Measurements from ENCODE around the gene HEATR9.

Gene HEATR9

DNA sequence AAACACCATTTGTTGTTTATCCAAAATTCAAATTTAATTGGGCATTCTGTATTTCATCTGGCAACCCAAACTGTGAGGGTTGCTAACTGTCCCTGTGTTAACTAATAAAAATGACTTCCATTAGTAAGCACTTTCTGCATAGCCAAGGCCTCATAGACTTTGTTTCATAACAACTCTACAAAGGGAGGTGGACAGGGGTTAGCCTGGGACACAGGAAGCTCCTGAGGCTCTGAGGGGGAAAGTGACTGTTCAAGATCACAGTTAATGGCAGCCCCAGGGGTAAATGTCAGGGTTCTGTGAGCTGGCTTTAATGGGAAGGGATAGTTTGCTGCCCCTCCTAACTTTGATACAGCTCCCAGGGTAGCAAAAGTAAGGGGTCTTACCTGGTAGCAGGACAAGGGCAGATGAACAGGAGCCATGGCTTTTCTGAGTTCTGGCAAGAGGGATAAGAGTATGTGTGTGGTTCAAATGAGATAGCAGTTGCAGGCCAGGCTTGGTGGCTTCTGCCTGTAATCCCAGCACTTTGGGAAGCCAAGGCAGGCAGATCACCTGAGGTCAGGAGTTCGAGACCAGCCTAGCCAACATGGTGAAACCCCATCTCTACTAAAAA lies 2.2 kb downstream of the HEATR9 start:
- DNase-seq (ENCODE audit: low read depth in 2 of 2), result no peak

DNA sequence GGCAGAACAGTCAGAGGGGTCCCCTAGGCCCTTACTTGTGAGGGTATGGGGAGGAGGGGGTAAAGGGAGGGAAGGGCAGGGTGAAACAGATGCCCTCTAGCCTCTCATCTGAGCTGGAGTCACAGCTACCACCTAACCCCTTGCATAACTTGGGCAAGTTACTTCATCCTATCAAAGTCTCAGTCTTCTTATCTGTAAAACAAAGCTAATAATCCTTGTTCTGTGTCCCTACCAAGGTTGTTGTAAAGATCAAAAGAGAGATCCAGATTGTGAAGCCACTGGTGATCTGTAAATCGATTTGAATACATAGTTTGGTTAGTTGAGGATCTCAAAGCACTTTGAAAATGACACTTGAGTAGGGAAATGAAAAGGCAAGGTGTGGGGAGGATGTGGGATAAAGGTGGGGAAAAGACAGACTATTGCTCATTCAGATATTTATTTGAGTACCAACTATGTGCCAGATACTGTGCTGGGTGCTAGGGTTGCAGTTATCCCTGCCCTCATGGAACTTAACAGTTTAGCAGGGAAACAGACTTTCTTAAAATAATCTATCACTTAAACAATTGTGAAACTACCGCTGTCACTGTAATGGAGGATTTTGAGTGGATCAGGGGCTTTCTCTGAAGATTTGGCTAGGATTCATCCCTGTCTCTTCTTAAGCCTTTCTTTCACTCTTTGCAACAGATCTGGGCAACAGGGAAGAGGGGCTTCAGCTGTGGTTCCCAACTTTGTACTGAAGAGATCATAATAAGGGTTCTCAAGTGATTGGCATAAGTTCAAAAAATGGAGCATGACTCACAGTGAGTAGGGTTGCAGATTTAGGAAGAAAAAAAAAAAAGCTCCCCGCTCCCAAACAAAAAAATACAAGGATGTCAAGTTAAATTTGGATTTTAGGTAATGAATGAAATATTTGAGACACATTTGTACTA lies 3.0 kb downstream of the HEATR9 start:
- DNase-seq (ENCODE audit: low read depth in 2 of 2), result no peak

DNA sequence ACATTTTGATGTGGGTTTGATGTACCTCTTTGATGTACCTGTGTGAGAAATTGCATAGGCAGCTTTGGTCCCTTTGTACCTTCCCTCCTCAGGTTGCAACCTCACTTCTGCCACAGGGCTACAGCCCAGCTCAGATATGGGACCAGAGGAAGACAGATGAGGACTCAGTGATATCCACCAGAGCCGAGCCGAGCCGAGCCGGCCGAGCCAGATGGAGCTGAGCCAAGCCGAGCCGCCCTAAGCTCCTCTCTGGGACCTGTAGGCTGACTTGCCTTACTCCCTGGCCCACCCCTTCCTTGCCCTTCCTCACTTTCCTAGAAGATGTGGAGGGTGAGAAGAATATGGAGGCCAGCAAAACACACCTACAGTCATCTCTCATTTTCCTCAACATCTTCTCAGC lies 3.8 kb downstream of the HEATR9 start:
- no peak for DNase-seq (ENCODE audit: low read depth in 2 of 2)

DNA sequence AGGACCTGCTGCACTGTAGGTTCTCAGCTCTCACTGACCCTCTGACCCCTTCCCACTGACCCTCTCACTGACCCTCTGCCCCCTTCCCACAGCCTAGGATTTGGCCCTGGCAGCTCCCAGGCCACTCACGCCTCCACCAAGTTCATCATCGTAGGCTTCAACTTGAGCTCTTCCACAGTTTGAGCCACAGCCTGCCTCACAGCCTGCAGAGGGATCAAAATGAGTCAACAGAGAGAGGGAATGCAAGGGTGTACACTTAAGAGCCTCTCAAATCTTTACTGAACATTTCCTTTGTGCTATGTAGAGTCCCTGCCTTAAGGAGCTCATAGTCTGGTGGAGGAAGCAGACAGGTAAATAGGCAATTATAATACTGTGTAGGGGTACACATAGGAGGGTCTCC lies 12.1 kb downstream of the HEATR9 start:
- DNase-seq (ENCODE audit: low read depth in 2 of 2), result no peak

DNA sequence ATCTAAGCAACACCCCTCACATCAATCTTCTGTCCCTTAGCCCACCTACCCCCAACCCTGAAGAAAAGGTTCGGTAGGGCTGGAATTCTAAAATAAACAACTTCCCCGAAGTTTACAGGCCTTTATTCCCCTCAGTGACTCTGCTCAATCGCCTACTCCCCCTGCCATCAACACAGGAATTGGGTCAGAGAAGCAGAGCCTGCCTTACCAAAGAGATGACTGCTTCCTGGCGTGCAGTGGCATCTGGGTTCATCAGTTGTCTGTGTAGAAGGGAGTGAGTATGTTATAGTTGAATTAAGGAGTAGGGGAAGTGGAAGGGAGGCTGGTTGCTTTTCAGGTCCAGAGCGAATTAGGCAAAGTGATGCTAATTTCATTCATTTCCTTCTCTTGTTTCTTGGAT lies 12.7 kb downstream of the HEATR9 start:
- no peak for DNase-seq (ENCODE audit: low read depth in 2 of 2)

DNA sequence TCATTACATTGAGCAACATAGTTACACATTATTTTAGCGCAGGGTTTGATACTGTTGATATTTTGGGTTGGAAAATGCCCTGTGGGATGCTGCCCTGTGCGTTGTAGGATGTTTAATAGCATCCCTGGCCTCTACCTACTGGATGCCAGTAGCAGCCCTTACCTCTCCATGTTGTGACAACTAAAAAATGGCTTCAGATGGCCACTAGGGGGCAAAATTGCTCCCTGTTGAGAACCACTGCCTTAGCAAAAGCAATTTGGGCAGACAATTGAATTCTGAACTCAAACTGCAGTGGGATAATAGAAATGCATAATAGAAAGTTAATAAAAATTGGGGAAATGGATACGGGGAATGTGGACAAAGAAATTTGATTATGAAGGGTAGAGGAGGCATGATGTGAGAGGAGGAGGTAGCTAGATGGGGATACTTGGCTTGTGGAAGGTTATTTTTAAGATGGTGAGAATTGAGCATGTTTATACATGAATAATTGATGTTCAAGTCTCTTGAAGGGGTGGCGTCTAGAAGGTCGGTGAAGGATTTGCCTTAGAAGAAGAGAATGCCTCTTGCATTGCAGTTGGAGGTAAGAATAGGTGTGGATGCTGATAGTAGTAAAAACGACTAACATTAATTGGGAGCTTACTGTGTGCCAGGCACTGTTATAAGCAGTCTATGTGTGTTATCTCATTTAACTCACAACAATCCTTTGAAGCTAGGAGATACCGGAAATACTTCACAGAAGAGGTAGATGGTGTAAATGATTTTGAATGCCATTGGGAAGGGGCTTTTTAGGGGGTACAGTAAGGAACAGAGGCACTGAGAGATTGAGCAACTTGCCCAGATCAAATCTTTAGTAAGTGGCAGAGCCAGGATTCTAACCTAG lies 19.0 kb downstream of the HEATR9 start:
- peak; percentile 29 to 35 for DNase-seq (ENCODE audit: low read depth in 2 of 2)

DNA sequence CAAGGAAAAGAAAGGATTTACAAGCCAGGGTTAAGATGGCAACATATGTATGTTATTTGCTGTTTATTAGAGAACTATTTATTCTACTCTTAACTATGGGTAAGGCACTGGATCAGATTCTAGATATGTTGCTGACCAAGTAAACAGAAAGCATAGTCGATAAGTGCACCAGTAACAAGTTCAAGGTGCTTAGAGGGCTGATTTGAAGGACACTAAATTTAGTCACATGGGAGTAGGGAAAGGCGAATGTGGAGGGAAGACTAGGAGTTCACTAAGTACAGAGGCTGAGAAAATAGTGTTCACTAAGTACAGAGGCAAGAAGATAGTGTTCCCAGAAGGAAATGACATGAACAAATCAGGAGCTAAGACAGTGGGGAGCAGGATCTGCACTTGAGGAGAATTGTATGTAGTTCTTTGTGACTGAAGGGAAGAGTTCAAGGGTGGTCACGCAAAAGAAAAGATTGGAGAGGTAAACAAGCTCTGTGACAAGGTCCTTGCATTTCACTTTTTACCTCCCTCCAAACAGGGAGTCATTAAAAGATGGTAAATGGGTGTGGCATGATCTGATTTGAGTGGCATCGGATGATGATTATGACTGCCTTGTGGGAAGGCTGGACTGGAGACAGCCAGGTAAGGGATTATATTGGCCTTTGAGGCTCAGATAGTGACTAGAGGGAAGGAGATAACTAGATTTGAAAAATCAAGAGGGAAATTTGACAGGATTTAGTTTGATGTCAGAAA lies 20.9 kb downstream of the HEATR9 start:
- DNase-seq (ENCODE audit: low read depth in 2 of 2), result no peak

DNA sequence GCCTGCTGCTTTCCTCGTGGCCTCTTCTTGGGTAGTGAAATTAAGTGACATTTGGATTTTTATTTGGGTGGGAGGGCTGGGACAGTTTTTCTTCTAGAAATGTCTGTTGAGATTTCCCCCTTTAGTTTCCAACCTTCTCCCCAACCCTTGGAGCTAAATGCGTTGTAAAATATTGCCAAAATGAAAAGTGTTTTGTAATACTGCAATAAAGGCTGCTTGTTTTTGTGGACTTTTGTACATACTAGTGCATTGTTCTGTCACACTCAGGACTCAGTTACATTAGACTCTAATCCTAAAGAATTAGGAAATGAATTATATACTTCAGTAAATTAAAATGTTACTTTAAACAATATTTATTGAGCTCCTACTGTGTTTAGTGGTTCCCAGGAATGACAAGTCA lies 21.7 kb downstream of the HEATR9 start:
- DNase-seq (ENCODE audit: low read depth in 2 of 2), result no peak

DNA sequence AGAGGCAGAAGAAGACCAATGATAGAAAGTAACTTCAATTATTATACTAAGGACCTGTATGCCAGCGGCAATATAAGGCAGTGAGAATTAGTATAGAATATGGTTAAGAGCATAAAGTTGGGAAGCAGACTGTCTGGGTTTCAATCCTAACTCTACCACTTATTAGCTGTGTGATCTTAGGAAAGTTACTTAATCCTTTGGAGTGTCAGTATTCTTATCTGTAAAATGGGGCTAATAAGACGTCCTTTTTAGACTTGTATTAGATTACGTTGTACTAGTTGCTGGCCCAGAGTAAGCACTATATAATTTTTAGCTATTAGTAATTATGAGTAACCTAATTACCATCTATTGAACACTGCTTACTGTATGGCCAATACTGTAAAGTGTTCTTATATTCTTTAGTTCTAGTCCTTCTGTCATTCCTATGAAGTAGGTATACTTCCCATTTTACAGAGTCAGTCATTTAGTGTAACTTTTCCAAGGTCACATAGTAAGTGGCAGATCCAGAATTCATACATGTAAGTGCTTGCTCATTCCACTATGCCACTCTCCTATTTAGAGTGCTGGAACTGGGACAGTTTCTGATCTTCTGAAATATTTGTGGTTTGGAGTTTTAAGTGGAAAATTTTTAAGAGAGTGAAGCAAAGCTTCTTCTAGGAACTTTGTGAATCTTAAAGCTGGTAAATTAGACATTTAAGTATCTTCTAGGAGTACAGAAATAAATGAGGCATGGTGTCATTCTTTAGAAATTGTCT lies 22.5 kb downstream of the HEATR9 start:
- DNase-seq (ENCODE audit: low read depth in 2 of 2), result no peak

DNA sequence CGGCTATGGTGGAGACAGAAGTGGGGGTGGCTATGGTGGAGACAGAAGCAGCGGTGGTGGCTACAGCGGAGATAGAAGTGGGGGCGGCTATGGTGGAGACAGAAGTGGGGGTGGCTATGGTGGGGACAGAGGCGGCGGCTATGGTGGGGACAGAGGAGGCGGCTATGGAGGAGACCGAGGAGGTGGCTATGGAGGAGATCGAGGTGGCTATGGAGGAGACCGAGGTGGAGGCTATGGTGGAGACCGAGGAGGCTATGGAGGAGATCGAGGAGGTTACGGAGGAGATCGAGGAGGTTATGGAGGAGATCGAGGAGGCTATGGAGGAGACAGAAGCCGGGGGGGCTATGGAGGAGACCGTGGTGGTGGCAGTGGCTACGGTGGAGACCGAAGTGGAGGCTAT lies 24.1 kb downstream of the HEATR9 start:
- DNase-seq (ENCODE audit: low read depth in 2 of 2), result no peak

DNA sequence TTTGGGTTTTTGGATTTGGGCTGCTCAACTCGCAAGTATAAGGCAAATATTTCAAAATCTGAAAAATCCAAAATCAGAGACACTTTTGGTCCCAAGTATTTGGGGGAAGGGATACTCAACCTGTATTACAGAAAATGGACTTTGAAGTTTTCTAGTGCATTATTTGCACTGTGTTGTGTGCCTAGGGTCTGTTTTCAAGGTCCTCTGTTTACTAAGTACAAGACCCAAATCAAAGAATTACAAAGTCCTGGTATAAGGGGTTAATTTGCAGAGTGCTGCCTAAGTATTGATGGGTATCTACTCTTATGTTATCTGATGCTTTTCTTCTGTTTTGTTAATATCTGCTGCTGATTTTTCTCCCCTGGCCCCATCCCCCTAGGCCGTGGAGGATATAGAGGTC lies 25.0 kb downstream of the HEATR9 start:
- DNase-seq (ENCODE audit: low read depth in 2 of 2), result no peak

DNA sequence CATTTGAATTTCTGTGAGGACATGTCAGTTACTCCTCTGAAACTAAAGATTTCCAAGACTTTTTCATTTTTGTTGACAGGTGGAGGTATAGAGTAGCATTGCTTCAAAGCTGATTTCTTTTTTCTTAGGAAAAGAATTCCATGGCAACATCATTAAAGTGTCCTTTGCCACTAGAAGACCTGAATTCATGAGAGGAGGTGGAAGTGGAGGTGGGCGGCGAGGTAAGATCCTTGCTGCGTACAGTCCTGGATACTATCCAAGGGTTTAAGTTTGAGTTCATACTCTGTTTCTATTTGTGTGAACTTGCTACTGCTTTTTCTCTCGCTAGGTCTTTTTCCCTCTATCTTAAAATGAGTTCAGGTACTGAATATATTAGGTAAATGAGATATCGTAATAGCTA lies 26.5 kb downstream of the HEATR9 start:
- no peak for DNase-seq (ENCODE audit: low read depth in 2 of 2)

DNA sequence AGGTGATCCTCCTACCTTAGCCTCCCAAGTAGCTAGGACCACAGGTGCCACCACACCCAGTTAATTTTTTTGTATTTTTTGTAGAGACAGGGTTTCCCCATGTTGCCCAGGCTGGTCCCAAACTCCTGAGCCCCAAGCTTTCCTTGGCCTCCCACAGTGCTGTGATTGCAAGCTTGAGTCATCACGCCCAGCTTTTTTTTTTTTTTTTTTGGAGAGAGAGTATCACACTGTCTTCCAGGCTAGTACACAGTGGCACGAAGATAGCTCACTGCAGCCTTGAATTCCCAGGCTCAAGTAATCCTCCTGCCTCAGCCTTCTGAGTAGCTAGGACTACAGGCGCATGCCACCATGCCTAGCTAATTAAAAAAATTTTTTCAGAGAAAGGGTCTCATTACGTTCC lies 27.2 kb downstream of the HEATR9 start:
- DNase-seq (ENCODE audit: low read depth in 2 of 2), result no peak

DNA sequence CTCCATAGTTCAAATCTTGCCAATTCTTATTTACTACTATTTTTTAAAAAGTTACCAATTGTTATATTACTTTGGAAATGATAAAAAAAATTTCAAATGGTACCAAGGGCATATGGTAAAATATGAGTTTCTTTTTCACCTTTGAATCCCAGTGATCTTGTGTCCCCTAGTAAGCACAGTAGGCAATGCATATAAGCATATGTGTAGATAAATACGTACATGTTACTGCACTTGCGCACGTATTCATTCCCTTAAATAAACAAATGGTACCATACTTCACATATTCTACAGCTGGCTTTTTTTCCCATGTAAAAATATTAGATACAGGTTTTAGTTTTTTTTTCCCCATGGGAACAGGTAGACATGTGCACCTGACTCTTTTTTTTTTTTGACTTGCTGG lies 27.6 kb downstream of the HEATR9 start:
- DNase-seq (ENCODE audit: low read depth in 2 of 2), result no peak

DNA sequence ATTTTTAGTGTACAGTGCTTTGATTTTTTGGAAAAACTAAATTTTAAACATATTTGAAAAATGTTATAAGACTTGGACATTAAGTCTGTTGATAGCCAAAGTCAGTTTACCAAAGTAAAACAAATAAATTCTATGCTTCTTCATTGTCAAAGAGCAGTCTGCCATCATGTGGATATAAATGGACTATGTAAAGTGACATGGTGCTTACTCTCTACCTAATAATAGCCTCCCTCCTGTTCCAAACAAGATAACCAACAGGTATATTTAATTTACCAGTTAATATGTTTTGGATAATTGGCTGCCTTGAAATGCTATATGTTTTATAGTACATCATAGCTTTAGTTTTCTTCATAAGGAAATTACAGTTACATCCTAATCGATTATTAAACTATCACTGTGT lies 43.5 kb downstream of the HEATR9 start:
- DNase-seq (ENCODE audit: low read depth in 2 of 2), result no peak

DNA sequence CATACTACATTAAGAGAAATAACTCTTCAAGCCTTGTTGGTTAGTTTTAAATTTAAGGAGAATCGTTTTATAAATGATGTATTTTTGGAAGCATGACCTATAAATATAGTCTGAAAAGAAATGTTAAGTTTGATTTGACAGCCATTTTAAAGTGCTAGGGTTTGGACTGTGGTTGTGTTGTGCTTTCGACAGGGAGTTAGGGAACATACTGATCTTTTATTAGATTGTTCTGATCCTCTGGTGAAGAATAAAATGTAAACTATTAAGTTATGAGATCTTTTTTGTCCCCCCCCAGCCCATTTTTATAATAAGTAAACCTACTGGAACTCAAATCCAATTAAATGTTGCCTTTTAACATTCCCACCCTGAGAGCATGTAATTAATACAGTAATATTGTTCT lies 47.4 kb downstream of the HEATR9 start:
- no peak for DNase-seq (ENCODE audit: low read depth in 2 of 2)

DNA sequence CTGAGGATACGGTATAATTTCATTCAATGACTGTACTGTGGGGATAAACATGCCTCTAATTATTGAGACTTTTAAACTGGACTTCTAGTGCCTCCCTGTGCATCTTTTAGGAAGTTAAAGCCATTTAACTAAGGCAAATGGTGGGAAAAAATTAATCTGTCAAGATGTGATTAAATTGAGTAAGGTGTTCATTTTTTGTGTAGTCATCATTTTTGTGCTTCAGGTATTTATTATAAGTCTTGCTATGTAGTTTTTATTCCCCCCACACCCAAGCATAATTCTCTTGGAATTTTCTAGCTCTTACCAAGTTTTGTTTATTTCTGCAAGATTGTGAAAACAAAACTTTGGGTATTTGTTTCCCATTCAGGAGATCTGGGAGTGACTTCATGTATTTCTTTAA lies 49.2 kb downstream of the HEATR9 start:
- DNase-seq (ENCODE audit: low read depth in 2 of 2), result no peak

DNA sequence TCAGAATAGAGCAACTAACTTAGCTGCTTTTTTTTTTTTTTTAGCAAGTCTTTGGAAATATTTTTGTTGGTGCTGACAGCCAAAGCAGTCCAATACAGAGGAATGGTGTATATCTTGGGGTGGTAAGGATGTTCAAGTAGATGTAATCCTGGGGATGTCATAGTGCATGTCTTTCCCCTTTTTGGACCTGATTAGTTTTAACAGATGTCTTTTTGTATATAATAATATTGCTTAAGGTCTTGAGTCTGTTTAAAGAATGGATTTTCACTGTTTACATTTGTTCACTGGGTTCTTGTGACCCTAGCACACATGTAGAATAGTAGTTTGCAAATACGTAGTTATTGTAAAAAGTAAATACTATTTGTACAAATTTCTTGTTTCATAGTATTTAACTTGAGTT lies 51.5 kb downstream of the HEATR9 start:
- no peak for DNase-seq (ENCODE audit: low read depth in 2 of 2)

DNA sequence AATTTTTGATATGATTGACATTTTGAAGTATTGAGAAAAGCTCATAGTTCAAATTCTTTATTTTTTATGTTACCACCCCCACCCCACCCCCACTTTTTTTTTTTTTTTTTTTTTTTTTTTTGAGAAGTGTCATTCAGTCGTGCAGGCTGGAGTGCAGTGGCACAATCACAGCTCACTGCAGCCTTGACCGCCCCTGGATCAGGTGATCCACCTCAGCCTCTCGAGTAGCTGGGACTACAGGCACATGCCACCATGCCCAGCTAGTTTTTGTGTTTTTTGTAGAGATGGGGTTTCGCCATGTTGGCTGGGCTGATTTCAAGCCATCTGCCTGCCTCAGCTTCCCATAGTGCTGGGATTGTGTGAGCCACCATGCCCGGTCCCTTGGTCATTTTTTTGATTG lies 52.0 kb downstream of the HEATR9 start:
- DNase-seq (ENCODE audit: low read depth in 2 of 2), result no peak

DNA sequence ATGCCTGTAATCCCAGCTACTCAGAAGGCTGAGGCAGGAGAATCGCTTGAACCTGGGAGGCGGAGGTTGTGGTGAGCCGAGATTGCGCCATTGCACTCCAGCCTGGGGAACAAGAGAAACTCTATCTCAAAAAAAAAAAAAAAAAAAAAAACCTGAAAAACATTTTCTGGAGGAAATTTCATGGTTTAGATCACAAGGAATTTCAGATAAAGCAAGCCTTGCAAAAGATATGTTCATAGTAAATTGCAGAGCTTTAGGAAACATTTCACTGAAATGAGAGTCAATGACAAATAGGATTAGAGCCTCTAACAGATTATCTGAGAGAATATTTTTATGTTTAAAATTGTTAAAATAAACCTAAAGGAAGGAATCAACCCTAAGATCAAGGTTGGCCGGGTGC lies 56.2 kb downstream of the HEATR9 start:
- no peak for DNase-seq (ENCODE audit: low read depth in 2 of 2)

DNA sequence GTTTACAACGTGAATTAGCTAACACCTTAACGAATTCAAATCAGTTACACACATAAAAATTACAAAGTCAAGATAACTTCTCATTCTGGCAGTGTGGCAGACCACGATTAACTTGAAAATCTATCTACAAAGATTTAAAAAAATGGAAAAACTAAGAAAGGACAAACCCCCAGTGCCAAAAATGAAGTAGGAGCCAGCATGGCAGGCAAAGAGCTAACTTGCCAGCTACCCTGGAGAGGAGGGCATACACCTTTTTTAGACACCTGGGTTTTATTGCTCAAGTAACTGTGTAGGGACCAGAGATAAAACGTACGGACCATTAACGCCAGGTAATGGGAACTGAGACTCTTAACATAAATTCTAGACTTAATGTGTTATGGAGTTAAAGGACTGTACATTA lies 56.9 kb downstream of the HEATR9 start:
- DNase-seq (ENCODE audit: low read depth in 2 of 2), result no peak

All from stimulated activated CD8-positive, alpha-beta memory T cell treated with anti-CD3 and anti-CD28 coated beads, Interleukin-2, amount 100 ng/mL, for 1 hour (primary cell).